Activated naive CD4-positive, alpha-beta T cell treated with anti-CD3 and anti-CD28 coated beads, Interleukin-2, amount 50 U/mL, for 24 hours (primary cell): ENCODE results near the gene CNGB1.
A peak's percentile ranks its signal among the peaks of the same experiment; 100 is the strongest.
"Not testable (repeated sequence)": the region's sequence is repeated elsewhere in the genome, so short reads cannot be mapped to it uniquely, and the experiment has no call there.

Experiments
- H3K27ac Mint-ChIP-seq: one replicate; pipeline ENCODE4 v1.8.0; 2021; ENCODE audit warnings: mild to moderate bottlenecking, mixed read lengths
- H3K27me3 Mint-ChIP-seq: one replicate; pipeline ENCODE4 v1.8.0; 2021; ENCODE audit warnings: mixed read lengths
- H3K36me3 Mint-ChIP-seq: one replicate; pipeline ENCODE4 v1.8.0; 2021; ENCODE audit warnings: mixed read lengths
- H3K4me1 Mint-ChIP-seq: one replicate; pipeline ENCODE4 v1.8.0; 2021; ENCODE audit warnings: mixed read lengths
- H3K4me3 Mint-ChIP-seq: one replicate; pipeline ENCODE4 v1.8.0; 2021; ENCODE audit warnings: mild to moderate bottlenecking, mixed read lengths
- H3K9me3 Mint-ChIP-seq: one replicate; pipeline ENCODE4 v1.8.0; 2021; ENCODE audit warnings: mixed read lengths

The CNGB1 gene

GRCh38 chr16:57901480-57902069, 69.4 kb downstream of the CNGB1 start:
- Mint-ChIP-seq H3K27ac (peak overlapping the region; percentile 78), H3K27me3 (peaks cover 4% of the 10 kb centered on the region), H3K9me3 (no peaks in the 10 kb centered on the region), H3K4me1 (no peaks in the 10 kb centered on the region), H3K36me3 (no peaks in the 10 kb centered on the region), H3K4me3 (no peak overlapping the region)

- Mint-ChIP-seq H3K4me1 (no peaks in the 10 kb centered on the region), H3K9me3 (no peaks in the 10 kb centered on the region), H3K27me3 (peaks cover 4% of the 10 kb centered on the region), H3K36me3 (no peaks in the 10 kb centered on the region), H3K4me3 (no peak overlapping the region), H3K27ac (no peak overlapping the region)
Measured at GRCh38 chr16:57900796-57901479, 70.0 kb downstream of the CNGB1 start.

GRCh38 chr16:57899771-57900661, 70.9 kb downstream of the CNGB1 start:
- H3K36me3 Mint-ChIP-seq: no peaks in the 10 kb centered on the region
- H3K4me1 Mint-ChIP-seq: peaks cover under 1% of the 10 kb centered on the region
- H3K27me3 Mint-ChIP-seq: peaks cover 4% of the 10 kb centered on the region
- no peak overlapping the region for H3K4me3 Mint-ChIP-seq
- H3K9me3 Mint-ChIP-seq: no peaks in the 10 kb centered on the region
- no peak overlapping the region for H3K27ac Mint-ChIP-seq

GRCh38 chr16:57898961-57899360, 72.0 kb downstream of the CNGB1 start:
- no peaks in the 10 kb centered on the region for H3K9me3 Mint-ChIP-seq
- no peak overlapping the region for H3K4me3 Mint-ChIP-seq
- no peaks in the 10 kb centered on the region for H3K36me3 Mint-ChIP-seq
- peaks cover 4% of the 10 kb centered on the region for H3K27me3 Mint-ChIP-seq
- no peak overlapping the region for H3K27ac Mint-ChIP-seq
- peaks cover 7% of the 10 kb centered on the region for H3K4me1 Mint-ChIP-seq

GRCh38 chr16:57897996-57898395, 72.9 kb downstream of the CNGB1 start:
- Mint-ChIP-seq H3K4me3 (no peak overlapping the region), H3K27ac (no peak overlapping the region), H3K9me3 (no peaks in the 10 kb centered on the region), H3K4me1 (peaks cover 7% of the 10 kb centered on the region), H3K27me3 (peaks cover 4% of the 10 kb centered on the region), H3K36me3 (no peaks in the 10 kb centered on the region)

- Mint-ChIP-seq H3K27me3 (peaks cover 2% of the 10 kb centered on the region), H3K27ac (no peak overlapping the region), H3K36me3 (no peaks in the 10 kb centered on the region)
Measured at GRCh38 chr16:57897053-57897784, 73.7 kb downstream of the CNGB1 start.

GRCh38 chr16:57895081-57895547, 75.8 kb downstream of the CNGB1 start:
- H3K27ac Mint-ChIP-seq, H3K27me3 Mint-ChIP-seq, H3K36me3 Mint-ChIP-seq, H3K4me3 Mint-ChIP-seq, H3K9me3 Mint-ChIP-seq: not testable (repeated sequence)
- peaks cover 10% of the 10 kb centered on the region for H3K4me1 Mint-ChIP-seq

More at GRCh38 chr16:57897053-57897784, 73.7 kb downstream of the CNGB1 start:
- no peak overlapping the region for H3K4me3 Mint-ChIP-seq
- H3K9me3 Mint-ChIP-seq: no peaks in the 10 kb centered on the region
- peaks cover 7% of the 10 kb centered on the region for H3K4me1 Mint-ChIP-seq

- no peak overlapping the region for H3K27ac Mint-ChIP-seq
Measured at GRCh38 chr16:57894390-57895080, 76.4 kb downstream of the CNGB1 start.

GRCh38 chr16:57893559-57894389, 77.2 kb downstream of the CNGB1 start:
- Mint-ChIP-seq H3K4me1 (peaks cover 10% of the 10 kb centered on the region), H3K27ac (no peak overlapping the region), H3K27me3 (peaks cover 1% of the 10 kb centered on the region), H3K36me3 (no peaks in the 10 kb centered on the region), H3K9me3 (no peaks in the 10 kb centered on the region), H3K4me3 (no peak overlapping the region)

More at GRCh38 chr16:57894390-57895080, 76.4 kb downstream of the CNGB1 start:
- Mint-ChIP-seq H3K9me3 (no peaks in the 10 kb centered on the region), H3K27me3 (peaks cover 1% of the 10 kb centered on the region), H3K4me3 (no peak overlapping the region), H3K4me1 (peaks cover 10% of the 10 kb centered on the region), H3K36me3 (no peaks in the 10 kb centered on the region)

- peaks cover 1% of the 10 kb centered on the region for H3K27me3 Mint-ChIP-seq
- no peaks in the 10 kb centered on the region for H3K36me3 Mint-ChIP-seq
- no peak overlapping the region for H3K27ac Mint-ChIP-seq
- H3K9me3 Mint-ChIP-seq: no peaks in the 10 kb centered on the region
- H3K4me3 Mint-ChIP-seq: no peak overlapping the region
- peaks cover 10% of the 10 kb centered on the region for H3K4me1 Mint-ChIP-seq
Measured at GRCh38 chr16:57893217-57893558, 77.7 kb downstream of the CNGB1 start.

GRCh38 chr16:57892447-57893096, 78.4 kb downstream of the CNGB1 start:
- H3K36me3 Mint-ChIP-seq: no peaks in the 10 kb centered on the region
- peaks cover 10% of the 10 kb centered on the region for H3K4me1 Mint-ChIP-seq
- H3K4me3 Mint-ChIP-seq: no peak overlapping the region
- peaks cover 1% of the 10 kb centered on the region for H3K27me3 Mint-ChIP-seq
- no peaks in the 10 kb centered on the region for H3K9me3 Mint-ChIP-seq
- H3K27ac Mint-ChIP-seq: no peak overlapping the region

GRCh38 chr16:57892041-57892440, 78.9 kb downstream of the CNGB1 start:
- Mint-ChIP-seq H3K4me3 (no peak overlapping the region), H3K36me3 (no peaks in the 10 kb centered on the region), H3K9me3 (no peaks in the 10 kb centered on the region), H3K27ac (no peak overlapping the region), H3K27me3 (peaks cover 1% of the 10 kb centered on the region), H3K4me1 (peaks cover 10% of the 10 kb centered on the region)

- H3K4me3 Mint-ChIP-seq: no peak overlapping the region
- H3K27me3 Mint-ChIP-seq: peaks cover 2% of the 10 kb centered on the region
- H3K27ac Mint-ChIP-seq: no peak overlapping the region
- H3K9me3 Mint-ChIP-seq: no peaks in the 10 kb centered on the region
- H3K4me1 Mint-ChIP-seq: peaks cover 10% of the 10 kb centered on the region
- no peaks in the 10 kb centered on the region for H3K36me3 Mint-ChIP-seq
Measured at GRCh38 chr16:57890752-57891111, 80.2 kb downstream of the CNGB1 start.
